Neural cell (in vitro differentiated cells): ENCODE data around the gene HOXC12. TPM values are rescaled to one million over a fixed set of nuclear protein-coding genes. Genes with fewer than 3 reads are reported as not detected.

Experiments
- H2AFZ ChIP-seq: fragments of 200-600, 300-800 bp; sonication (generic), shearing (Covaris generic); 2 replicates; pipeline ENCODE4 v1.6.0; 2014; ENCODE audit warnings: low read depth, mild to moderate bottlenecking, antibody characterized with exemption, low read length, moderate library complexity
- H3F3A ChIP-seq: fragments of 200-600 bp; shearing (Covaris generic); 2 replicates; pipeline ENCODE4 v1.6.1; 2016; ENCODE audit warnings: mild to moderate bottlenecking, moderate library complexity, mixed read lengths, antibody characterized with exemption, low read length; ENCODE audit not compliant: insufficient read depth, poor library complexity, severe bottlenecking
- H3K27ac ChIP-seq: fragments of 200-600, 300-800 bp; sonication (generic), shearing (Covaris generic); 2 replicates; pipeline ENCODE4 v1.5.1; 2014; ENCODE audit warnings: mild to moderate bottlenecking, low read length, moderate library complexity
- H3K27me3 ChIP-seq: fragments of 300-800, 200-600 bp; sonication (generic), shearing (Covaris generic); 2 replicates; pipeline ENCODE4 v1.6.0; 2014; ENCODE audit warnings: mild to moderate bottlenecking, low read depth, low read length, moderate library complexity; ENCODE audit not compliant: insufficient read depth
- H3K36me3 ChIP-seq: fragments of 300-800, 200-600 bp; sonication (generic), shearing (Covaris generic); 2 replicates; pipeline ENCODE4 v1.5.1; 2014; ENCODE audit warnings: mild to moderate bottlenecking, antibody characterized with exemption, low read length, moderate library complexity; ENCODE audit not compliant: insufficient read depth
- H3K4me2 ChIP-seq: fragments of 300-800, 200-600 bp; sonication (generic), shearing (Covaris generic); 2 replicates; pipeline ENCODE4 v1.6.0; 2014; ENCODE audit warnings: mild to moderate bottlenecking, low read length
- H3K4me3 ChIP-seq: fragments of 300-800, 200-600 bp; sonication (generic), shearing (Covaris generic); 2 replicates; pipeline ENCODE4 v1.5.1; 2014; ENCODE audit warnings: mild to moderate bottlenecking, low read length, moderate library complexity
- H3K79me2 ChIP-seq: fragments of 200-600 bp; shearing (Covaris generic); replicated peaks from 2 replicates; pipeline ENCODE4 v1.6.0; 2014; ENCODE audit warnings: mild to moderate bottlenecking, low read length, moderate library complexity; ENCODE audit not compliant: insufficient read depth
- H3K9ac ChIP-seq: fragments of 300-800, 200-600 bp; sonication (generic), shearing (Covaris generic); 2 replicates; pipeline ENCODE4 v1.6.1; 2016; ENCODE audit warnings: mild to moderate bottlenecking, low read length, mixed read lengths
- H3K9me2 ChIP-seq: fragments of 200-600 bp; shearing (Covaris generic); 2 replicates; pipeline ENCODE4 v1.6.1; 2016; ENCODE audit warnings: mild to moderate bottlenecking, low read length, mixed read lengths; ENCODE audit not compliant: insufficient read depth
- H3K9me3 ChIP-seq: fragments of 200-600, 300-800 bp; sonication (generic), shearing (Covaris generic); 2 replicates; pipeline ENCODE4 v1.6.1; 2016; ENCODE audit warnings: mild to moderate bottlenecking, mixed run types, low read length, moderate library complexity, mixed read lengths
- H4K20me1 ChIP-seq: fragments of 200-600 bp; shearing (Covaris generic); 2 replicates; pipeline ENCODE4 v1.6.1; 2016; ENCODE audit warnings: mild to moderate bottlenecking, mixed run types; ENCODE audit not compliant: insufficient read depth
- EP300 ChIP-seq: fragments of 450-650 bp; conservative IDR thresholded peaks from 2 replicates; pipeline ENCODE4 v1.6.1; 2014; ENCODE audit warnings: antibody characterized with exemption, mild to moderate bottlenecking, moderate library complexity; ENCODE audit not compliant: poor library complexity, severe bottlenecking
- EZH2 ChIP-seq: fragments of 200-600, 300-800 bp; shearing (Covaris generic), sonication (generic); IDR thresholded peaks from 2 replicates; pipeline ENCODE4 v1.6.1; 2014; ENCODE audit warnings: antibody characterized with exemption, low read length, borderline replicate concordance, mild to moderate bottlenecking; ENCODE audit not compliant: insufficient read depth, poor library complexity, severe bottlenecking
- MXI1 ChIP-seq: fragments of 450-650 bp; conservative IDR thresholded peaks from 2 replicates; pipeline ENCODE4 v1.6.1; 2014; ENCODE audit warnings: antibody characterized with exemption, mild to moderate bottlenecking; ENCODE audit not compliant: poor library complexity, severe bottlenecking
- RAD21 ChIP-seq: fragments of 450-650 bp; conservative IDR thresholded peaks from 2 replicates; pipeline ENCODE4 v1.6.1; 2014; ENCODE audit warnings: antibody characterized with exemption, mild to moderate bottlenecking, moderate library complexity
- SMC3 ChIP-seq: fragments of 450-650 bp; conservative IDR thresholded peaks from 2 replicates; pipeline ENCODE4 v1.6.1; 2014; ENCODE audit warnings: antibody characterized with exemption, mild to moderate bottlenecking, moderate library complexity; ENCODE audit not compliant: poor library complexity
- TAF1 ChIP-seq: IDR thresholded peaks from 2 replicates; pipeline ENCODE4 v1.6.1; 2012; ENCODE audit warnings: low read depth
- polyA plus RNA-seq: library from polyadenylated mRNA; depleted of rRNA; stranded (reverse); fragments of >200 nt; gene quantifications from 2 replicates; pipeline ENCODE4 v1.2.3, GENCODE V29; 2014
- TF ChIP-seq, protein P1 (sequence below): IDR thresholded peaks from 2 replicates; pipeline ENCODE4 v1.6.1; 2012; ENCODE audit warnings: borderline replicate concordance
- TF ChIP-seq, protein P2 (sequence below): fragments of 450-650 bp; IDR thresholded peaks from 2 replicates; pipeline ENCODE4 v1.5.1; 2014; ENCODE audit warnings: antibody characterized with exemption, mild to moderate bottlenecking, moderate library complexity; ENCODE audit not compliant: poor library complexity, severe bottlenecking

Gene HOXC12
- polyA plus RNA-seq, 1 donor from 2014 or later: not detected

DNA sequence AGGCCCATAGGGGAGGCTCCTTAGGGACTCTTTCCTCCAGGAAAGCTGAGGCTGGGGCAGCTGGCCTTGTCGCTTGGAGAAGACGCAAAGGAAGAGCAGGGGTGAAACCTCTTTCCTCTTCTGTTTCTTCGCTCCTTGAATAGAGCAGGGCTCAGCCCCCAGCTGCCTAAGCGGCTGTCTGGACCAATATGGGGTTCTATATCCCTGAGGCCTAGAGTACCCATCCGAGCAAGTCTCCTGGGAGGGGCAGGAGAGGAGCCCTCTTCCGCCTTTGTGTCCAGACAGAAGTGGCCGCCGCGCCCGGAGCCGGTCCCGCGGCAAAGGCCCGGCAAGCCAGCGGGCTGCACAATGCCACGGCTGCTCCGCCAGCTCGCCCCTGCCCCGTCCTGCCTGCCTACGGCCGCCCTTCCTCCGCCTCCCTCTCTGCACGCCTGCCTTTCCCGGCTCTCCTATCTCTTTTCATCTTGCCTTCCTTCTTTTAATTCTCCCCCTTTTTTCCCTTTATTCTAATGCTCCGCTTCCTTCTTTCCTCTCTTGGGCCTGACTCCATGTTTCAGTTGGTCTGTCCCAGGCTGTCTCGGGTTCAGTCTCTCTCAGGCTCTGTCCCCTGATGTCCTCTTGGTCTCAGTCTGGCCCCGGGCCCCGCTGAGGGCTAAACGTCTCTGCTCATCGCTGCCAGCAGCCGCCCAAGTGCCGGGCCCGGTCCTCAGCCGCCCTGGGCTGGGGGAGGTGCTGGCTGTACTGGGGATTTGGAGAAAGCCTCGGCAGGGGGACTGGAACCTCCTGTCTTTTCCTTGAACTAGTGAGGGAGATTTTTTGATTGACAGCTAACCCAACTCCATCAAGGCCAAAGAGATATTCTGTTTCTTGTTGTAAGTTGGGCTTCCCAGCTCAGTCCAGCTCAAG, 42.8 kb downstream of the HOXC12 start:
- Histone ChIP-seq H3F3A (no peaks in the 10 kb centered on the region), H3K4me2 (no peak overlapping the region), H3K9me2 (no peaks in the 10 kb centered on the region), H4K20me1 (no peaks in the 10 kb centered on the region), H3K36me3 (no peaks in the 10 kb centered on the region), H3K9ac (no peak overlapping the region), H3K27ac (no peak overlapping the region), H3K4me3 (no peak overlapping the region), H2AFZ (no peak overlapping the region), H3K27me3 (peaks cover 100% of the 10 kb centered on the region), H3K9me3 (no peaks in the 10 kb centered on the region), H3K79me2 (no peaks in the 10 kb centered on the region)
- TF ChIP-seq, protein P1, sequence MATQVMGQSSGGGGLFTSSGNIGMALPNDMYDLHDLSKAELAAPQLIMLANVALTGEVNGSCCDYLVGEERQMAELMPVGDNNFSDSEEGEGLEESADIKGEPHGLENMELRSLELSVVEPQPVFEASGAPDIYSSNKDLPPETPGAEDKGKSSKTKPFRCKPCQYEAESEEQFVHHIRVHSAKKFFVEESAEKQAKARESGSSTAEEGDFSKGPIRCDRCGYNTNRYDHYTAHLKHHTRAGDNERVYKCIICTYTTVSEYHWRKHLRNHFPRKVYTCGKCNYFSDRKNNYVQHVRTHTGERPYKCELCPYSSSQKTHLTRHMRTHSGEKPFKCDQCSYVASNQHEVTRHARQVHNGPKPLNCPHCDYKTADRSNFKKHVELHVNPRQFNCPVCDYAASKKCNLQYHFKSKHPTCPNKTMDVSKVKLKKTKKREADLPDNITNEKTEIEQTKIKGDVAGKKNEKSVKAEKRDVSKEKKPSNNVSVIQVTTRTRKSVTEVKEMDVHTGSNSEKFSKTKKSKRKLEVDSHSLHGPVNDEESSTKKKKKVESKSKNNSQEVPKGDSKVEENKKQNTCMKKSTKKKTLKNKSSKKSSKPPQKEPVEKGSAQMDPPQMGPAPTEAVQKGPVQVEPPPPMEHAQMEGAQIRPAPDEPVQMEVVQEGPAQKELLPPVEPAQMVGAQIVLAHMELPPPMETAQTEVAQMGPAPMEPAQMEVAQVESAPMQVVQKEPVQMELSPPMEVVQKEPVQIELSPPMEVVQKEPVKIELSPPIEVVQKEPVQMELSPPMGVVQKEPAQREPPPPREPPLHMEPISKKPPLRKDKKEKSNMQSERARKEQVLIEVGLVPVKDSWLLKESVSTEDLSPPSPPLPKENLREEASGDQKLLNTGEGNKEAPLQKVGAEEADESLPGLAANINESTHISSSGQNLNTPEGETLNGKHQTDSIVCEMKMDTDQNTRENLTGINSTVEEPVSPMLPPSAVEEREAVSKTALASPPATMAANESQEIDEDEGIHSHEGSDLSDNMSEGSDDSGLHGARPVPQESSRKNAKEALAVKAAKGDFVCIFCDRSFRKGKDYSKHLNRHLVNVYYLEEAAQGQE: no peak
- TF ChIP-seq MXI1 (no peak), TAF1 (no peak), RAD21 (no peak), EZH2 (peak; percentile 30), EP300 (no peak), SMC3 (no peak)
- TF ChIP-seq, protein P2, sequence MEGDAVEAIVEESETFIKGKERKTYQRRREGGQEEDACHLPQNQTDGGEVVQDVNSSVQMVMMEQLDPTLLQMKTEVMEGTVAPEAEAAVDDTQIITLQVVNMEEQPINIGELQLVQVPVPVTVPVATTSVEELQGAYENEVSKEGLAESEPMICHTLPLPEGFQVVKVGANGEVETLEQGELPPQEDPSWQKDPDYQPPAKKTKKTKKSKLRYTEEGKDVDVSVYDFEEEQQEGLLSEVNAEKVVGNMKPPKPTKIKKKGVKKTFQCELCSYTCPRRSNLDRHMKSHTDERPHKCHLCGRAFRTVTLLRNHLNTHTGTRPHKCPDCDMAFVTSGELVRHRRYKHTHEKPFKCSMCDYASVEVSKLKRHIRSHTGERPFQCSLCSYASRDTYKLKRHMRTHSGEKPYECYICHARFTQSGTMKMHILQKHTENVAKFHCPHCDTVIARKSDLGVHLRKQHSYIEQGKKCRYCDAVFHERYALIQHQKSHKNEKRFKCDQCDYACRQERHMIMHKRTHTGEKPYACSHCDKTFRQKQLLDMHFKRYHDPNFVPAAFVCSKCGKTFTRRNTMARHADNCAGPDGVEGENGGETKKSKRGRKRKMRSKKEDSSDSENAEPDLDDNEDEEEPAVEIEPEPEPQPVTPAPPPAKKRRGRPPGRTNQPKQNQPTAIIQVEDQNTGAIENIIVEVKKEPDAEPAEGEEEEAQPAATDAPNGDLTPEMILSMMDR: no peak

DNA sequence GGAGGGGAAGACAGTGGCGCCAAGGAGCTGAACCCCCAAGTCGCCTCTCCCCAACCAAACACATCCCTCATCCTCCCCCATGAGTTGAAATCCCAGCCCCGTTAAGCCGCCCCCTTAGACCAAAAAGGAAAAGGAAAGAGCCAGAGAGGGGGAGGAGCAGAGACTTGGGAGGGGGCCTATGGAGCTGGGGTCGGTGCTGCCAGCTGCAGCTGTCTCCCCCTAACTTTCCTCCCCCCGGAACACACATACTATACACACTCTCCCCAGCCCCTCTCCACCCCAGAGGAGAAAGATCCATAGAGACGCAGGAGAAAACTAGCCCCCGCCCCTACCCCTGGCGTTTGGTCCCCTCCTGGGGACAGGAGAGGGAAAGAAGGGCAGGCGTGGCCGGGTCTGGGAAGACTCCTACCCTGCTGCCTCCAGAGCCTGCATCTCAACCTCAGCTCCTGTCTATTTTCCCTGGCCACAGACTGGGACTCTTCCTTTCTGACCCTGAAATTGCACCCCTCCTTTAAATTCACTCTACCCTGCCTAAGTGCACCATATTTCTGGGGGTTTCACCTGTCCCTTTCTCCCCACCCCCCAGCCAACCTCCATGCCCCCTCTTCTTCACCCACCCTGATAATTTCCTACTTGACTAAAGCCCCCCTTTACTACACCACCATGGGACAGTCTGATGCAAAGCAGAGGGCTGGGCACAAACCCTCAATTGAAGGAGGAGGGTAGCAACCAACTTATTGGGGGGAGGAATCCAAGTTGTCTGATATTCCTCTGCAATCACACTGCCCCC, 43.6 kb downstream of the HOXC12 start:
- H3K9me3 ChIP-seq: no peaks in the 10 kb centered on the region
- H3K36me3 ChIP-seq: no peaks in the 10 kb centered on the region
- TF ChIP-seq SMC3: no peak
- H3K9ac ChIP-seq: no peak overlapping the region
- H3K9me2 ChIP-seq: no peaks in the 10 kb centered on the region
- H4K20me1 ChIP-seq: no peaks in the 10 kb centered on the region
- H3K27ac ChIP-seq: no peak overlapping the region
- H3F3A ChIP-seq: no peaks in the 10 kb centered on the region
- H2AFZ ChIP-seq: no peak overlapping the region
- no peak overlapping the region for H3K4me3 ChIP-seq
- no peaks in the 10 kb centered on the region for H3K79me2 ChIP-seq
- H3K4me2 ChIP-seq: no peak overlapping the region
- peaks cover 100% of the 10 kb centered on the region for H3K27me3 ChIP-seq
